PFSK-1 (cell line): ENCODE data around the gene GPR180.

Source experiments
- POLR2AphosphoS5 ChIP-seq: IDR thresholded peaks from 2 replicates; pipeline ENCODE4 v1.6.1; 2012; ENCODE audit warnings: low read depth, mild to moderate bottlenecking, control low read depth, low read length, moderate library complexity
- REST ChIP-seq, 2 experiments: IDR thresholded peaks; 2 replicates each; pipeline versions ENCODE4 v1.6.1 to v1.8.0; 2011 to 2012; ENCODE audit warnings: low read depth in 2 of 2, low read length in 2 of 2, control low read depth in 1 of 2, inconsistent platforms in 1 of 2, mild to moderate bottlenecking in 1 of 2, moderate library complexity in 1 of 2; ENCODE audit not compliant: insufficient read depth in 1 of 2
- TAF1 ChIP-seq: IDR thresholded peaks from 2 replicates; pipeline ENCODE4 v1.6.1; 2012; ENCODE audit warnings: low read length, control low read depth, borderline replicate concordance; ENCODE audit not compliant: insufficient read depth

- TF ChIP-seq REST (IDR thresholded peaks at IDR 0.05; ENCODE audit: insufficient read depth in 1 of 2, low read depth in 2 of 2, low read length in 2 of 2): no peak
- TF ChIP-seq TAF1: no peak
- TF ChIP-seq POLR2AphosphoS5: peak; percentile 70
These were observed at the start of gene GPR180 for GRCh38 chr13:94601446-94602431.
